GM21360 (cell line): ENCODE results near the gene HELB.

Experiments used
- ATAC-seq: cut with Tn5 transposase; IDR thresholded peaks from one replicate; pipeline ENCODE4 v1.9.1; 2021; ENCODE audit warnings: mild to moderate bottlenecking, moderate library complexity; ENCODE audit not compliant: unreplicated experiment

HELB gene

GRCh38 chr12:66301944-66302826, at the start of gene HELB:
Gene HELB (plus strand): TSS chr12:66302493. CDS start chr12:66302604, 111 bp downstream.
- ATAC-seq: peak; percentile 75

GRCh38 chr12:66252771-66253170, 49.5 kb upstream of the HELB start:
- no peak for ATAC-seq

DNA sequence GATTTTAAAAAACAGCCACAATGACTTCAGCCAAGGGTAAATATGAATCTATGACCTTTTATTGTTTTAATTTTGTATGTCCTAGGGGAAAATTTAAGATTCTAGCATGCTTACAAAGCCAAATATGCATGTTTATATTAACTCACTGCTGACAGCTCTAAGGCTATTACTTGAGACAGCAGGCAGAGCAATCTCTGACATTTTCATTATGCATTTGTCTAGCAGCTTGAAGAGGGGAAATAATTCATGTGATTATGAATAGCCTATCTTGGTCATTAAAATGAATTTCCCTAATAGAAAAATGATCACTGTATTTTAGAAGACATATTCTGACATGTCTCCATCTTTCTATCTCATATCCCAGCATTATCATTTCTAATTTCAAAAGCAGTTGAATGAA, 46.6 kb upstream of the HELB start:
- ATAC-seq: no peak

DNA sequence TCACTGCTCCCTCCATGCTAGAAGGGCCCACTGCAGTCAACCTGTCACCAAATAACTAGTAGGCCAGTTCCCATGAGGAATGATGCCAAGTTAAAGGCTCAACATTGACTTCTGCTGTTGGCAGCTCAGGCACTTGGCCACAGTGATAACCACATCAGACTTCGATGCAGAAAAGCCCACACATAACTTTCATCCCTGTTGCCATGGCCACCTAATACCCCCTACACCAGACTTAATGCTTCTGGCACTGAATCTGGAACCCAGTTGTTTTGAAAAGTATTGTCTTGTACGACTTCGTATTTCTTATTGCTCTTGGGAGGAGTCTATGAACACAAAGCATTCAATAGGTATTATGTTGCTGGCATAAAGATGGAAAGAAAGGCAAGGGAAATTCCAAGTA, 44.3 kb upstream of the HELB start:
- no peak for ATAC-seq

- ATAC-seq: no peak
Measured at GRCh38 chr12:66262737-66263136, 39.6 kb upstream of the HELB start.

- no peak for ATAC-seq
Measured at GRCh38 chr12:66268562-66268961, 33.7 kb upstream of the HELB start.

GRCh38 chr12:66269142-66269541, 33.2 kb upstream of the HELB start:
- ATAC-seq: no peak

DNA sequence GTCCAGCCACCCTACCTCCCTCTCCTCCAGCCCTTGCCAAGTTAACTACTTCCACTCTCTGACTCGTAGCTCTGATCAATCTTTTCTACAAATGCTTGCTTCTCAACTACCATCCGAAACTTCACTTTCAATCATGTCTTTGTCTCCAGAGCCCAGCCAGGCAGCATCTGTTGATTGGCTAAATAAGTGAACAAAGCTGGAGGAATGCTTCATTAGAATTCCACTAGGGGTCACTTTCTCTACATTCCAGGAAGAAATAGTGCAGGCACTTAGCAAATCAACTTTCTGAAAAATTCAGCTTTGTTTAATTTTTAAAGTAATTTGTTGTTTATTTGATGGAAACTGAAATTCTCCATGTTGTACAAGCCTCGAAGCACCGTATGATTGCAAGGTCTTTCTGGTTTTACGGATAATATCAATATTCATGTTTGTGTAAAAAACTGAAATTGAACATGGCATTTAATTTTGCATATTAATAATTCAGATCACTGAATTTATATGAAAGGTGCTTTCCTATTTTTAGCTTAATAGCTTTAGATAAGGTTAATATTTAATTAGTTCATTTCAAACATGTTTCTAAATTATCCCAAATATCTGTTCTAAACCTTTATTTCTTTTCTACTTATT, 32.4 kb upstream of the HELB start:
- ATAC-seq: no peak

- no peak for ATAC-seq
Measured at GRCh38 chr12:66270613-66271012, 31.7 kb upstream of the HELB start.

- ATAC-seq: no peak
Measured at GRCh38 chr12:66272650-66273049, 29.6 kb upstream of the HELB start.

- no peak for ATAC-seq
Measured at GRCh38 chr12:66273147-66273546, 29.1 kb upstream of the HELB start.

DNA sequence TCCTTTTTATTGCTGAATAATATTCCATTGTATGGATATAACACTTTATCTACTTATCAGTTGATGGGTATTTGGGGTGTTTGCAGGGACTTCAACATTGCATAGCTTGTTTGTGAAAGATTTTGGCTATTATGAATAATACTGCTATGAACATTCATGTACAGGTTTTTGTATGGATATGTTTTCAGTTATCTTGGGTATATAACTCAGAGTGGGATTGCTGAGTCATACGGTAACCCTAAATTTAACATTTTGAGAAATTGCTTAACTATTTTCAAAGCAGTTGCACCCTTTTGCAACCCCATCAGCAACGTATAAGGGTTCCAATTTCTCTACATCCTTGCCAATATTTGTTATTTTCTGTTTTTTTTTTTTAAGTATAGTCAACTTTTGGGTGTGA, 27.3 kb upstream of the HELB start:
- ATAC-seq: no peak

DNA sequence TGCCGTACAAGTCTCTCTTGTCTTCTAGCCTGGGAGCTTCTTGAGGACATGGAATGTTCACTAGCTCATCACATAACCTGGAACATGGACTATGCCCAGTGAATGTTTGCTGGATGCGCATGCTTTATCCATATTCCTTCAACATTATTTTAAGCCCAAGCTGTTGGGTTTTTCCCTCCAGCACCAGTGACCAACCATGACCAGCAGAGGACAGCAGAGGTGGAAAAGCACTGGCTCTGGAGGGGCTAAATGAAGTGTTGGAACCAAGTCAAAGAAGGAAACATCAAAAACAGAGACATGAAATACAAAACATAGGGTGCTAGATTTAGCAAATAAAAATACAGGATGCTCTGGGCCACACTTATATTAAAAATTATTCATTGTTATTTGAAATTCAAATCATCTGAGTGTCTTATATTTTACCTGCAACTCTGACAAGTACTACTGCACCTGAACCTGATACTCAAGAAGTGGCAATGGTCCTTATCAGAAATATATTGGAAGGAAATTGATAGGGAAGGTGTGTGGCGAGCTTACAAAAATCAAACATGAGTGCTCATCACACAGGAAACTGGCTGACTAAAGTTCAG, 23.1 kb upstream of the HELB start:
- no peak for ATAC-seq

DNA sequence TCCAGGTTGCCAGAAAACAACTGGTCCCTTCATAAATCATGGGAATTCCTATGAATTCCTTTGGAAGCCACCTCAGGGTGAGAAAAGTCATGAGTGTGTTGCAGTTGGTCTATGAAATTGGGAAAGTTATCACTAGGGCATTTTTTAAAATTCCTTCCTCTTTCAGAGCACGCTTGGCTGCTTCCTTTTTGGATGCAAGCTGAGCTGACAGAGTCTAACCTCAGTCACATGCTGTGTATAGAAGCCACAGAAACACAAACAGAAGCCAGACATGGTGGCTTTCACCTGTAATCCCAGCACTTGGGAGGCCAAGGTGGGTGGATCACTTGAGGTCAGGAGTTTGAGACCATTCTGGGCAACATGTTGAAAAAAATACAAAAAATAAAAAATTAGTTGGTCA, 21.7 kb upstream of the HELB start:
- no peak for ATAC-seq

- no peak for ATAC-seq
Measured at GRCh38 chr12:66282244-66282643, 20.0 kb upstream of the HELB start.

GRCh38 chr12:66287275-66287674, 15.0 kb upstream of the HELB start:
- no peak for ATAC-seq

DNA sequence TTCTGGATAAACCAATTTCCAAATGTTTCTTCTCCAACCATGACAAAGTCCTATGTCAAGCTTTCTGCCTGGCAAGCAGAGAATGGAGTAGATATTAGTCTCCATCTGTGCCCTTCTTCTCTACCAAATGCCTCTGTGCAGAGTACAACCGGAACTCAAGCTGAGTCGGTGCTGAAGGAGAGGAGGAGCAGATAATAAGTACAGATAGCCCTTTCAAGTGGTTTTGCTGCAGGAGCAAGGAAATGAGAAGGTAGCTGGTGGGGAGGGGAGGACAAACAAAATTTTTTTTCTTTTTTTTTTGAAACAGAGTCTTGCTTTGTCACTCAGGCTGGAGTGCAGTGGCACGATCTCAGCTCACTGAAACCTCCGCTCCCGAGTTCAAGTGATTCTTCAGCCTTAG, 14.2 kb upstream of the HELB start:
- no peak for ATAC-seq

GRCh38 chr12:66289485-66289884, 12.8 kb upstream of the HELB start:
- no peak for ATAC-seq

- no peak for ATAC-seq
Measured at GRCh38 chr12:66290716-66291200, 11.5 kb upstream of the HELB start.

DNA sequence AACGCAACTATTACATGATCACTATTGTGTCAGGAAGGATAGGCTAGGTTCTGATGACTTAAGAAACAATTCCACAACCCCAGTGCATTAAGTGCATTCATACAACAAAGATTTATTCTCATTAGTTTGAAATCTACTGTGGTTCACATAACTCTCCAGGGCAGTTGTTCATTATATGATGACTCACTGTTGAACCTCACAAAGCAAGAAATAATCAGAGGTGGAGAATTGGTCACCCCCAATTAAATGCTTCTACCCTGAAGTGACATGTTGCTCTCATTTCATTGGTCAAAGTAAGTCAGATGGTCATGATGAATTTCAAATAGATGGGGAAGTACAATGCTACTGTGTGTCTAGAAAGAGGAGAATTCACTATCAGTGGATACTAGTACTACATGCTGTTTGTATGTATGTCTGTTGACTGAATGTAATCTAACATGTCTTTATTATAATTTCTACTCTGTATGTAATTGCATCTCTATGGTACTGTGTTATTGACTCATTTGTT, 6.1 kb upstream of the HELB start:
- ATAC-seq: no peak

- no peak for ATAC-seq
Measured at GRCh38 chr12:66297080-66297479, 5.2 kb upstream of the HELB start.

DNA sequence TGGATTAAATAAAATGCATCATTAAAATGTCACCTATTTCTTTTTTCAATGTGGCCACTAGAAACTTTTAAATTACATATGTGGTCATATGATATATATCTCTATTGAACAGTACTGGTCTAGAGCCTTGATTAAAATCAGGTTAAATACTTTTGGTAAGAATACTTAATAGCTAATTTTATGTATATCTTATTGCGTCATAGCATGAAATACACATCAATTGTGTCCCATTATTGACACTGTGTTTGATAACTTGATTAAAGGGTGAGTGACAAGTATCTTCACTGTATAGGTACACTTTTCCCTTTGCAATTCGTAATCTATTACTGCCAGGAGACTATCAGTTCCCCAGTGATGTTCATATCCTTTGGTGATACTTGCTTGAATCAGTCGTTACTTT, 4.4 kb upstream of the HELB start:
- no peak for ATAC-seq
